Stimulated activated CD4-positive, alpha-beta T cell treated with anti-CD3 and anti-CD28 coated beads, Interleukin-1b, Interleukin-23, amount 100 ng/mL, for 1 hour (primary cell): ENCODE measurements around the gene ZNF618.

ENCODE experiments used
- DNase-seq, 2 donors: peaks; one replicate each; pipeline ENCODE4 v3.0.0-alpha.2; 2020; ENCODE audit warnings: low read depth in 2 of 2

The ZNF618 gene, protein sequence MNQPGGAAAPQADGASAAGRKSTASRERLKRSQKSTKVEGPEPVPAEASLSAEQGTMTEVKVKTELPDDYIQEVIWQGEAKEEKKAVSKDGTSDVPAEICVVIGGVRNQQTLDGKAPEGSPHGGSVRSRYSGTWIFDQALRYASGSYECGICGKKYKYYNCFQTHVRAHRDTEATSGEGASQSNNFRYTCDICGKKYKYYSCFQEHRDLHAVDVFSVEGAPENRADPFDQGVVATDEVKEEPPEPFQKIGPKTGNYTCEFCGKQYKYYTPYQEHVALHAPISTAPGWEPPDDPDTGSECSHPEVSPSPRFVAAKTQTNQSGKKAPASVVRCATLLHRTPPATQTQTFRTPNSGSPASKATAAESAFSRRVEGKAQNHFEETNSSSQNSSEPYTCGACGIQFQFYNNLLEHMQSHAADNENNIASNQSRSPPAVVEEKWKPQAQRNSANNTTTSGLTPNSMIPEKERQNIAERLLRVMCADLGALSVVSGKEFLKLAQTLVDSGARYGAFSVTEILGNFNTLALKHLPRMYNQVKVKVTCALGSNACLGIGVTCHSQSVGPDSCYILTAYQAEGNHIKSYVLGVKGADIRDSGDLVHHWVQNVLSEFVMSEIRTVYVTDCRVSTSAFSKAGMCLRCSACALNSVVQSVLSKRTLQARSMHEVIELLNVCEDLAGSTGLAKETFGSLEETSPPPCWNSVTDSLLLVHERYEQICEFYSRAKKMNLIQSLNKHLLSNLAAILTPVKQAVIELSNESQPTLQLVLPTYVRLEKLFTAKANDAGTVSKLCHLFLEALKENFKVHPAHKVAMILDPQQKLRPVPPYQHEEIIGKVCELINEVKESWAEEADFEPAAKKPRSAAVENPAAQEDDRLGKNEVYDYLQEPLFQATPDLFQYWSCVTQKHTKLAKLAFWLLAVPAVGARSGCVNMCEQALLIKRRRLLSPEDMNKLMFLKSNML

DNA sequence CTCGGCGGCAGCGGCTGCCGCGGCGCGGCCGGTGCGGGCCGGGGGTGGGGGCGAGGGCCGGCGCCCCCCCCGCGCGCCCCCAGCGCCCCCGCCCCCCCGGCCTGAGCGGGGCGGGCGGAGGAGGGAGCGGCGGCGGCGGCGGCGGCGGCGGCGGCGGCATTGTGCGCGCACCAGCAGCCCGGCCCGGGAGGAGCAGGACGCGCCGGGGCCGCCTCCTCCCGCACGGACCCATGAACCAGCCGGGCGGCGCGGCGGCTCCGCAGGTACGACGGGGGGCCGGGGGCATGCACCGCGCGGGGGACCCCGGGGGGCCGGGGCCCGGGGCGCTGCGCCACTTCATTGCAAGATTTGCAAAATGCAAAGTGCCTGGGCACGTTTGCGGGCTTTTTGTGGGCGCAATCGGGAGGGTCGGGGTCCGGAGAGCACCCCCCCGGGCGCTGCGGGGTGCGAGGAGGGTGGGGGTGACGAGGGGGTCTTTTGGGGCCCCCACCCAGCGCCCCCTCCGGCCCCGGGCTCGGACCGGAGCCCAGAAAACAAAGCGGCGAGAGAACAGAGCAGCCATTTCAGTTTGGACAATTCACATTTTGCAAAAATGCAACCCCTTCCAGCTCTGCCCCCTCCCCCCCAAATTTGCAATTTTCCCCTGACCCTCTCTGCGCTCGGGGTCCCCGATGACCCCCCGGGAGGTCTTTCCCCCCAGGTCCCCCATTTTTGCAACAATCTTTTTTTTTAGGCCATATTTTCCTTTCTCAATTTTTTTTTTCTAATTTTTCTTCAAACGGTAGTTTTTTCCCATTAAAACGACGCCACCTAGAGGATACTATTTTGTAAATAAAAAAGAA is at the start of gene ZNF618:
TSS of gene ZNF618 (plus strand) at position 159 of the 842 bp plus-strand sequence. CDS start at position 231, 72 bp downstream.
- DNase-seq, result no peak

DNA sequence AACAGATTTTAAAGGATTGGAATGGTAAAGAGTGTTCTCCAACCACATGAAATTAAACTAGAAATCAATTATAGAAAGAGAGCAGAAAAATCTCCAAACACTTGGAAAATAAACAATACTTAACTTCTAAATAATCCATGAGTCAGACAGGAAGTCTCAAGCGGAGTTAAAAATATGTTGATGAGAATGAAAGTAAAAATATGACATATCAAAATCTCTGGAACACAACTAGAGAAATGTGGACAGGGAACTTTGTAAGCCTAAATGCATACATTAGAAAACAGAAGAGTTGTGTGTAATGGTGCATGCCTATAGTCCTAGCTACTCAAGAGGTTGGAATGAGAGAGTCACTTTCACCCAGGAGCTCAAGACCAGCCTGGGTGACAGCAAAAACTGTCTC is 47.9 kb upstream of the ZNF618 start:
- DNase-seq, result no peak

DNA sequence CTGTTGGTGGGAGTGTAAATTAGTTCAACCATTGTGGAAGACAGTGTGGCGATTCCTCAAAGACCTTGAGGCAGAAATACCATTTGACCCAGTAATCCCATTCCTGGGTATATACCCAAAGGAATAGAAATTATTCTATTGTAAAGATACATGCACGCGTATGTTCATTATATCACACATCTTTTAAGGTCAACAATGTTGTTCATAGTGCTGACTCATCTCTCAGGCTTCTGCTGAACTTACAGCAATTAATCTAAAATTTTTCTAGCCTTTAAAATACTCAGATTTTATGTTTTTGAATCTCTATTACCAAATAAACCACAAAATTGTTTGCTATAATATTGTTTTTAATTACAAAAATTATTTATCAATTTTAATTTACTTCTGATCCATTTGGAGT is 38.8 kb upstream of the ZNF618 start:
- no peak for DNase-seq

DNA sequence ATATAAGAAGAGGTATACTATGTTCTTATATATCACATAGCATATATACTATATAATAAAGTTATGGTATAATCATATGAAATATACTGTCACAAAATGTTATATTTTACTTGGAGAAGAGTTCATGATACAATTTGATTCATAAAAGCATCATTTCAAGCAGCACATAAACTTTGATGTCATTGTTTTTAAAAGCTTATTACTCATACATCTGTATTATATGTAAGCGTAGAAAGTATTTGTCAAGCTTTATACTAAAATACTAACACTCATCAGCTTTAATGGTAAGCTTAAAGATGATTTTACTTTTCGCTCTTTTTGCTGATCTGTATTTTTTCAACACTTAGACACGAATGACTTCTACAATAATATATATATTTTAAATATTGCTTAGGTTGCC is 34.0 kb upstream of the ZNF618 start:
- DNase-seq, result no peak

DNA sequence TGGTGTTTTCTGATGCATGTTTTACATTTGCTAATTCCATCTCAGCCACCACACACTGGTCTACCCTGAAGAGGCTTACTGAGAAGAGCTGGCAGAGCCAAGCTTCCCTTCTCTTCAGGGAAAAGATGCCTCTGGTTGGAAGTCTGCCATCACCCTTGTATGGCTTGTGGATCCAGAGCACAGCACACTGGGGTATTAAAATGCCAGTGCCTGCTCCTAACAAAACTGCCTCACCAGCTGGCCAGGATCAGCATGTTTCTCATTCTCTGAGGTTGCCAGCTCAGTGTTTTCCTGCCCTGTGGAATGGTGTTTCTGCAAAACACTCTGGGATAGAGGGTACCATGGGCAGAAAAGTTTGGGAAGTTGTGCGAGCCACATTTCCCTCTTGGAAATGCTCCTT is 31.6 kb upstream of the ZNF618 start:
- no peak for DNase-seq

DNA sequence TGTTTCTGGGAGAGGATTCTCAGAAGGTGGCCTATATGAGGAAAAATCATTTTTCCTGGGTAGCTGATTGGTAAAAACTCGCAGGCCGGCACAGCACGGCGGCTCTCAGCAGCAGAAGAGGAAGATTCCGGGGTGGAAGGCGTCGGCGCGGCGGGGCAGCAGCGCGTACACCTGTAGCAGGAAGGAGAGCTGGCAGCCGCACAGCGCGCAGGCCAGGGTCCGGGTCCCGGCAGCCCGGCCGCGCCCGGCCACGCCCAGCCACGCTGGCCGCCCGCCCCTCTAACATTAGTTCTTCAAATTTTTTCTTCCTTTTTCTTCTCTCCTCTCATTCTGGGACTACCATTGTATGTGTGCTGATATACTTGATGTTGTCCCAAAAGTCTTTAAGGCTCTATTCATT is 24.8 kb upstream of the ZNF618 start:
- DNase-seq, result no peak

DNA sequence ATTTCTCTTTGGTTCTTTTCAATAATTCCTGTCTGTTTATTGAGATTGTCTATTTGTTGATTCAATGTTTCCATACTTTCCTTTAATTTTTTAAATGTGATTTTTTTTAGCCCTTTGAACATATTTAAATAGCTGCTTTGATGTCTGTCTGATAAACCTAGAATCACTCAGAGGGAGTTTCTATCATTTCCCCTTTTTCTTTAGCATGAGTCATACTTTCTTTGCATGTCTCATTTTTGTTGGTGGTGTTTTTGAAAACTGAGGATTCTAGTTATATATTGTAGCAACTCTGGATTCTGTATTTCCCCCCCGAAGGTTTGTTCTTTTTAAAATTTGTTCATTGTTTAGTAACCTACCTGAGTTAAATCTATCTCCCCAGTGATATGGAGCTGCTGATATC is 24.2 kb upstream of the ZNF618 start:
- no peak for DNase-seq

DNA sequence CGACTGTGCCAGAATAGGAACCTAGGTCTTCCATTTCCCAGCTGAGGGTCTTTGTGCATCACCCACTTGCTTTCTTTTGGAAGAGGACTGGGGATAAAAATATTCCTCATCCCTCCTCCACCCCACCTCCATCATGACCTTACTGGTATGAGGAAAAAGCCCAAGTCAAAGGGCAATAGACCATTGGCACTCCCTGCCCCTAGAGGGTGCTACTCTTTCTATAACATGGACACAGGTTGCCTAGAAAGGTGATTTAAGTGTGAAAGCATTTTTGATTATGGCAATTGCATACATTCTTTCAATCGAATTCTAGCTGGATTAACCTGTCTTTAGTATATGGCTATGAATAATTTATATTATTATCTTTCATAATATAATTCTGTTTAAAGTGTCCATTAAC is 22.8 kb upstream of the ZNF618 start:
- no peak for DNase-seq

DNA sequence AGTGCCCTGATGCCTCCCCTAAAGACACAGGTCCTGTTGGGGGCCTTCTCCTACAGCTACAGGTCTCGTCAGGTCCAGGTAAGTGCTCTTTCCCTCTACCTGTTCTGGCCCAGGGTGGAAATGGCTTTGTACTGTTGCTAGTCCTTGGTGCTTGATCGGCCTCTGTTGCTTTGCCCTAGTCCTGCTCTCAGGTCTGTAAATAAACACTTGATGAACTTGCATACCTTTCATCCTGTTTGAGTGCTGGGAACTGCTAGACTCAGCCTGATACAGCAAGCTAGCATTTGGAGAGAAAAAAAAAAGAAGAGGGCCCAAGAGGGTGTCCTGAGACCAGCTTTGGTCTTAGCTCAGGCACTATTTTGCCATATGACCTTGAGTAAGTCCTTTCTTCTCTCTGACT is 21.8 kb upstream of the ZNF618 start:
- DNase-seq, result no peak

DNA sequence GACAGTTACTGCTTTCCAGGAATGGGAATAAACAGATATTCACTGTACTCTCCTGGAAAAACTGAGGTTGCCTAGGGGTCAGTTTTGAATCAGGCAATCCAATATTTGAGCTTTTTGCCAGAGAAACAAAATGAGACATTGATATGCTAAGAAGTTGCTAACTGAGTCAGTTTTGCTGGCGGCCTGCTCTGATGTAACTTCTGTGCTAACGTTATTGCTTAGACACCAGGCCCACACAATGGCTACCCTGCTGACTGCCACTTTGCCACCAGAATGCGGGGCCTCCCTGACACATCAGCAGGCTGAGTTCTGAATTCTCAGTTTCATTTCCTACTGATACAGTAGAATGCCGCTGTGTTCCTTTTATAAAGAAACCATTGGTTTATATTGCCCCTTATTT is 18.2 kb upstream of the ZNF618 start:
- DNase-seq, result no peak

DNA sequence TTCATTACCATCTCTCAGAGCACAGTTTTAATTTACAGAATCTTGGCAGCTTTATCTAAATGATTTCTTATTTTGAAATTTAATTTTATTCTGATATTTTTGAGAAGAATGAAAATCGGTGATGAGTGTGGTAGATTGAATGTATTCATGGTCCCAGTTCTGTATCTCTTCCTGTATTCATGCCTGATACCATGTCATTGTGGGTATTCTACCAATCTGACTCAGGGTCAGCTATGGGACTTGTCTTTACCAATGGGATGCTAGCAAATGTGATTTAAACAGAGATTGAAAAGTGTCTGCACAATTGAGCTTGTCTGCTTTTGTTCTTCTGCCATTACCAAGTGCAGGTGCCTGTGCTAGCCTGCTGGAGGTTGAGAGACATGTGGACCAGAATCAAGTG is 17.8 kb upstream of the ZNF618 start:
- no peak for DNase-seq

DNA sequence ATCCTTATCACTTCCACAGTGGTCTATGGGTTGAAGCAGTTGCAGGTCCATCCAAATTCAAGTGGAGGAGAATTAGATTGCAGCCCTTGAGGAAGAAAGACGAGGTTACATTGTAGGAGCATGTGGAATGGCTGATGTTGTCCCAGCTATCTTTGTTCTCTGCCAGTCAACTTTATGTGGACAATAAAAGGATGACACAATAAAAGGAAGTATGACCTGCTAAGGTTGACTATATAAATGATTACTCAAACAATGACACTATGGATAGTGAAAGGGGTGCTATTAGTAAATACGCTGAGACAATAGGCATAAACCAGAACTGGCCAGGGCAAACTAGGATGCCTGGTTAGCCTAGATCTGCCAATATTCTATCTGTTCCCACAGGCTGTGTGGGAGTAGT is 12.8 kb upstream of the ZNF618 start:
- no peak for DNase-seq

DNA sequence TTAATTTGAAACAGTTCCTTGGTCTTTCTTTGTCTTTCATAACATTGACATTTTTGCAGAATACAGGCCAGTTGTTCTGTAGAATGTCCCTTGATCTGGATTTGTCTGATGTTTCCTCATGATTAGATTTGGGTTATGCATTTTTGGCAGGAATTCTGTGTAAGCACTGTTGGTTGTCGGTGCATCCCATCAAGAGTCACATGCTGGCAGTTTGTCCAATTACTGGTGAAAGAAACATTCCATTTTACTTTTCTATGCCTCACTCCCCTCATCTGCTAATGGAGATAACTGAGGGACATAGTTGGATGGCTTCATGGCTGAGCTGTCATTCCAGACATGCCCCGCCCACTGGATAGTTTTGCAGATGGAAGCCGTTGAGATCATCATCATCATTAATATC is 7.6 kb upstream of the ZNF618 start:
- no peak for DNase-seq

DNA sequence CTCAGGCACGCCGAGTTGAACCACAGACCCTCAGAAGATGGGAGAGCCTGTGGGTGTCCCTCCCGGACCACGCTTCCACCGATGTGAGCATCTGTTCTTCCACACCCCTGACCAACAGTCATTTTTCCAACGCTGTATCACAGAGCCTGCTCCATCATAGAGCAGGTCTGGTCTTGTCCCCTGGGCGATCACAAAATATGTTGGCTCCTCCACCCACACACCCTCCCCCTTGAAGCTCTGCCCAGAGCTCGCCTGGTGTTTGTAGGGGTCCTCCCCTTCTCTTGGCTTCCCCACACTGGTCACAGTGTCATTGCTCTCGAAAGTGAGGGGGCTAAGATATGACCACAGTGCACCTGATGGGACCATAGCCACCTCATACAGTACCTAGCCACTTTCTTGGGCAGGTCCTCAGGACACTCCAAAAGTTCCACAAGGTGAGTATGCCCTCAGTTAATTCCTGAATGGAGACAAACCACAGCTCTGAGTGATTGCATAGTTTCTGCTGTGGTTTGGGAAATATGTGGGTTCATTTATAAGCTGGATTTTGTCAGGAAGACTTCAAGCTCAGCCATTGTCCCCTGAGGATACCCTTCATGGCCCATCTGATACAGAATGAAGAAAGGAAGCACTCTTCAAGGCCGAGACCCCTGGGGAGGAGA is 3.5 kb upstream of the ZNF618 start:
- no peak for DNase-seq

DNA sequence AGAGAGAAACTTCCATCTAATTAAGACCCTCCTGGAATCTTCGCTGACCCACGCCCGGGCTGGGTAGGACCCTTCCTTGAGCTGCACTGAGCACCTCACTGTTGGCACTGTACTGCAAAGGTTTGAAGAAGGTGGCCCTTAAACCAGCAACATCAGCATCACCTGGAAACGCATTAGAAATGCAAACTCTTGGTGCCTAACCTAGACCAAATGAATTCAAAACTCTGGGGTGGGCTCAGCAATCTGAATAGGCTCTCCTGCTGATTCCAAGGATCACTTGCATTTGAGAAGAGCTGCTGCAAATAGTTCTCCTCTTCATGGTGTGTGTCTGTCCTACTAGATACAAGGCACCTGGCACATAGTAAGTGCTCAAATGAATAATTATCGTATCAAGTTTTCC is 2.7 kb upstream of the ZNF618 start:
- DNase-seq, result no peak

DNA sequence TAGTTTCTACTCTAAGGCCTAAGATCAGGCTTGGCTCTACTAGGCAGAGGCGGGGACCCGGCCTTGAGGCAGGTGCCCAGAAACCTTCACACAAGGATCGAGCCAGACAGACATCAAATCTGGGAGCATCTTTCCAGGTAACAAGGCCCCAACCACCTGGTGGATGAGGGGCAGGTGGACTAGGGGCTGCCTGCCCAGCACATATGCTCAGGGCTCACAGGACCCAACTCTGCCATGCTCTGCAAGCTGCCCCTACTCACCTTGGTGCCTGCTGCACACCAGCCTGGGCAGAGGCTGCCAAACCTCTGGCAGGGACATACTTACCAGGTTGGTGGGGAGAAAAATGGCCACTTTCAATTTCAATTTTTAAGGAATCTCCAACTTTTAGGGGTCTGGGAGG is 2.2 kb upstream of the ZNF618 start:
- no peak for DNase-seq

DNA sequence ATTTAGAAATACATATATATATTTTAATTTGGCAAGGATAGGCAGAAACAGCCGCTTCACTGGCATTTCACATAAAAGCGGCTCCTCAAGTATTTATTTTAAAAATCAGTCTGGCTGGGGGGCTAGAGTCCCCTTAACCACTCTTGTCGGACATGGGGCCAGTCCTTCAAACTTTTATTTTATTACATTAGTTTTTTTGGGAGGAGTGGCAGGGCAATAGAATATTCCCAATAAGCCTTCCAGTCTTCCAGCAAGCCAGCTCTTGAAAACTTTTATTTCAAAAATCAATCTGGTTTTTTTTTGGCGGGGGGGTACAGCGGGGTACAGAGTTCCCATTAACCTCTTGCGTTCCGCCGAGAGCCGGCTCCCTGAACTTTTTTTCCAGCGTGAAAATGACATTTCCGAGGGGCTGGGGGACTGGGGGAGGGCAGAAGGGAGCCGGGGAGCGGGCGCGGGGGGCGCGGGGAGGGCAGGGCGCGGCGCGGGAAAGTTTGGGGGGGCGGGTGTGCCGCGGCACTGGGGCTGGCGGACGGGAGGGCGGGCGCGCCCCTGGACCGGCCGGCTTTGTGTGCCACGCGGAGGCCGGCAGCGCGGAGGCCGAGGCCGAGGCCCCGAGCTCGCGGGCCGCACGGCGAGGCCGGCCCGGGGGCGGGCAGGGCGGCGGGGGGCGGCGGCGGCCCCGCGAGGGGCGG is 504 bp upstream of the ZNF618 start:
- no peak for DNase-seq

DNA sequence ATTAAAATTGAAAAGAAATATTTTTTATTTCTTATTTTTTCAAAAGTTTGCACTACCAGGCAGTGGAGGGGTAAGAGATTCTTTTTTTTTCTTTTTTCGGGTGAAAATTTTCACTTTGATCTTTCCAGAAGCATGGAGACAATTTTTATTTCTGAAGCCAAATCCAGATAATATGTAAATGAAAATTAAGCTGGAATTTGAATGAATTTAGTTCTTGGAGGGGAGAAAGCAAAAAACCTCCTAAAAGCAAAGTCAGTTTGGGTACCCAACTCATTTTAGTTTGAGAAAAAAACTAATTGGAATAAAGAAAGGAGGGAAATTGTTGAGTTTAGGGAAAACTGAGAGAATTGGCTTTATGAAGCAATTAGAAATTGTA is 872 bp downstream of the ZNF618 start:
- DNase-seq, result no peak

DNA sequence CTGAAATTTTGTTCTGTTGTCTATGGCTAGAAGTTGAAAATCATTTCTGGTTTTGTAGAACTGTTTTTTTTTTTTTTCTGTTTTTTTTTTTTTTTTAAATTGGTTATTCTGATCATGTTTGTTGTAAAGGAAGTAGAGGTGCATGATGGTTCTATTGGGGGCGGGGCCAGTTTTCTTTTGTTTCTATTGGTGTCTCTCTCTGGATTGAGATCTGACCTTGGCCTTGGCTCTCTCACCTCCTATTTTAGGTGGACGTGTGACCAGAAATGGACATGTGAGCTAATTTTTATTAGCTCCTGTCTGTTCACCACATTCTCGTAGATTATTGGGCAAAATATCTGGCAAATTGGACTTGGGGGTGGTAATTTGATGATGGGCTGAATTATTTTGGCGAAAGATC is 3.2 kb downstream of the ZNF618 start:
- no peak for DNase-seq

DNA sequence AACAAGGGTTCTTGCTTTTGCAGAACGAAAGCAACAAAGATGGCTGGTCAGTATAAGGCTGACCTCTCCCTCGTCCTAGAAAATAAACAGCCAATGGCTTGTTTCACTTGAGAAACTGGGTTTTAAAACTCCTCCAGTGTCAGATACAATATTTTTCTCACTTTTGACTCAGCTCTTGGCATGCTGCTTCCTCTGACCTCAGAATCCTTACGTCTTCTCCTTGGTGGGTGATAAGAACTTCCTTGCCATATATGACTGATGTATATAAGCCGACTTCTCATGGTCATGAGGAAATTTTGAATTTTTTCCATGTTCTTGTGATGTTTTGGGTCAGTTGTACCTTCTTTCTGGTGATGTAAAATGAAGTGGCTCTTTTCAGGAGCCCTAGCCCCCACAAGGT is 3.8 kb downstream of the ZNF618 start:
- no peak for DNase-seq

DNA sequence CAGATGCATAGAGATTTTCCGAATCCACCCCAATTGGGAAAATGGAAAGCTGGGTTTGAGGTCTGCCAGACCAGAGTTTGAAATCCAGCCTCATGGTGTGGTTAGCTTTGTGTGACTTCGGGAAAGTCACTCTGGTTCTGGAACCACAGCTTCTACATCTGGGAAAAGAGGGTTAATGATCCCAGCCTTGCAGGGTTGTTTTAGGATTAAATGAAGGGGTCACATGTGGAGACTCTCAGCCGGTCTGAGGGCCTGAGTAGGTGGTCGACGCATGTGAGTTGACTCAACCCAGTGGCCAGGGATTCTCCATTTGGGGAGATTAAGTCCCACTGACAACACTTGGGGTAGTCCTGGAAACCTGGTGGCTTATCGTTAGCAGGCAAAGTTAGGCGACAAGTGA is 6.1 kb downstream of the ZNF618 start:
- DNase-seq, result no peak
